ENCODE measurements around the gene HHAT. TPM values are rescaled to one million over a fixed set of nuclear protein-coding genes. Genes with fewer than 3 reads are reported as not detected.

Gene HHAT
- total and polyA plus RNA-seq, 3 donors from 2014 or later = 8.5 to 24.3 (median 23.8) TPM

GRCh38 chr1:210291081-210291764, 37.5 kb upstream of the HHAT start:
- intact Hi-C loops (cut with DNase I; ENCODE audit: low total_unique reads) = no loop called here
- no peaks in the 10 kb centered on the region for H3K9me3 ChIP-seq
- DNase-seq = no peak
- 35 to 37% methylated on average over 8 of the region's 8 CpGs for WGBS, 2 donors
- H3K27ac ChIP-seq = no peak overlapping the region
- H3K27me3 ChIP-seq = no peaks in the 10 kb centered on the region
- H3K4me3 ChIP-seq = no peak overlapping the region
- peaks cover 32% of the 10 kb centered on the region for H3K4me1 ChIP-seq
- H3K36me3 ChIP-seq (ENCODE audit: low read depth, missing control alignments) = no peaks in the 10 kb centered on the region
- TF ChIP-seq, protein P1, sequence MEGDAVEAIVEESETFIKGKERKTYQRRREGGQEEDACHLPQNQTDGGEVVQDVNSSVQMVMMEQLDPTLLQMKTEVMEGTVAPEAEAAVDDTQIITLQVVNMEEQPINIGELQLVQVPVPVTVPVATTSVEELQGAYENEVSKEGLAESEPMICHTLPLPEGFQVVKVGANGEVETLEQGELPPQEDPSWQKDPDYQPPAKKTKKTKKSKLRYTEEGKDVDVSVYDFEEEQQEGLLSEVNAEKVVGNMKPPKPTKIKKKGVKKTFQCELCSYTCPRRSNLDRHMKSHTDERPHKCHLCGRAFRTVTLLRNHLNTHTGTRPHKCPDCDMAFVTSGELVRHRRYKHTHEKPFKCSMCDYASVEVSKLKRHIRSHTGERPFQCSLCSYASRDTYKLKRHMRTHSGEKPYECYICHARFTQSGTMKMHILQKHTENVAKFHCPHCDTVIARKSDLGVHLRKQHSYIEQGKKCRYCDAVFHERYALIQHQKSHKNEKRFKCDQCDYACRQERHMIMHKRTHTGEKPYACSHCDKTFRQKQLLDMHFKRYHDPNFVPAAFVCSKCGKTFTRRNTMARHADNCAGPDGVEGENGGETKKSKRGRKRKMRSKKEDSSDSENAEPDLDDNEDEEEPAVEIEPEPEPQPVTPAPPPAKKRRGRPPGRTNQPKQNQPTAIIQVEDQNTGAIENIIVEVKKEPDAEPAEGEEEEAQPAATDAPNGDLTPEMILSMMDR (IDR thresholded peaks at IDR 0.05) = no peak
- no peak for TF ChIP-seq POLR2A (IDR thresholded peaks at IDR 0.05)

- intact Hi-C loops (cut with DNase I; ENCODE audit: low total_unique reads) = no loop called here
- peak; percentile 34 for DNase-seq
- Histone ChIP-seq H3K9me3 (no peaks in the 10 kb centered on the region), H3K36me3 (ENCODE audit: low read depth, missing control alignments) (no peaks in the 10 kb centered on the region), H3K4me3 (peak overlapping the region; percentile 56 to 57), H3K27me3 (no peaks in the 10 kb centered on the region), H3K27ac (peak overlapping the region; percentile 71 to 83), H3K4me1 (peaks cover 32% of the 10 kb centered on the region)
- 20 to 23% methylated on average over 7 to 9 of the region's 9 CpGs for WGBS, 2 donors
- no peak for TF ChIP-seq POLR2A (IDR thresholded peaks at IDR 0.05)
- TF ChIP-seq, protein P1 (IDR thresholded peaks at IDR 0.05) = no peak
Observed at GRCh38 chr1:210291786-210292230, 36.9 kb upstream of the HHAT start.

DNA sequence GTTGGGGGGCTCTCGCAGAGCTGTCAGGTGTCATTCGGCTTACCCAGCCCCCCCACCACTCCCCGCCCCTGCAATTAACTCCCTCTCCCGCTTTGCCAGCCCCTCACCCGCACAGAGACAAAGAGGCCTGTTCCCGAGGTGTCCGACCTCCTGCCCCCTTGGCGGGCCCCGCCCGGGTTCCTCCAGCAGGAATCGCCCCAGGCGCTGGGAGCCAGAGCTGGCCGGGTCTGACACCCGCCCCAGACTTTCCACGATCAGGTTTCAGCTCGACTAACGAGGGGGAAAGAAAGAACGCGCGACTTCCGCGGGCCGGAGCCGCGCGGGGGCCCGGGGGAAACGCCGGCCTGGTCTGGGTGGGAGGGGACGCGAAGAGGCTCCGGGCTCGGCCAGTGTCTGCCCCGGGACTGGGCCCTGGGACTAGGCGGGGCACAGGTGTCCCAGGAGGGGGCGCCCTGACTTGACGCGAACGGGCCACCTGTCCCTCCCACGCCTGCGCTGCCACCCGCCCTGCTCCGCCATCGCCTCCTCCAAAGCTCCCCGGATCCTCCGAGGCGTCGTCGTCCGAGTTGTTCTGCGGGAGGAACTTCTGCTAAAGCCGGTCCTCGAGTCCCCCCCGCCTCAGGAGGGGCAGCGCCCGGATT, 36.4 kb upstream of the HHAT start:
- intact Hi-C loops (cut with DNase I; ENCODE audit: low total_unique reads) = no loop called here
- H3K27me3 ChIP-seq = no peaks in the 10 kb centered on the region
- H3K27ac ChIP-seq = peak overlapping the region; percentile 71 to 83
- TF ChIP-seq POLR2A (IDR thresholded peaks at IDR 0.05) = no peak
- TF ChIP-seq, protein P1 (IDR thresholded peaks at IDR 0.05) = peak in 1 of 3 experiments; percentile 23
- no peaks in the 10 kb centered on the region for H3K9me3 ChIP-seq
- DNase-seq = peak; percentile 73
- H3K4me3 ChIP-seq = peak overlapping the region; percentile 56 to 57
- 1% methylated on average over 23 to 56 of the region's 56 CpGs for WGBS, 2 donors
- H3K4me1 ChIP-seq = peaks cover 32% of the 10 kb centered on the region
- no peaks in the 10 kb centered on the region for H3K36me3 ChIP-seq (ENCODE audit: low read depth, missing control alignments)

GRCh38 chr1:210293171-210293607, 35.5 kb upstream of the HHAT start:
- Histone ChIP-seq H3K4me1 (peaks cover 32% of the 10 kb centered on the region), H3K4me3 (peak overlapping the region; percentile 56 to 57)

More at GRCh38 chr1:210293171-210293607, 35.5 kb upstream of the HHAT start:
- Histone ChIP-seq H3K9me3 (no peaks in the 10 kb centered on the region), H3K27me3 (no peaks in the 10 kb centered on the region), H3K27ac (peak overlapping the region; percentile 71 to 83), H3K36me3 (ENCODE audit: low read depth, missing control alignments) (no peaks in the 10 kb centered on the region)
- TF ChIP-seq, protein P1 (IDR thresholded peaks at IDR 0.05) = no peak
- no peak for TF ChIP-seq POLR2A (IDR thresholded peaks at IDR 0.05)
- peak; percentile 59 for DNase-seq
- intact Hi-C loops (cut with DNase I; ENCODE audit: low total_unique reads) = no loop called here
- 11 to 17% methylated on average over 7 of the region's 7 CpGs for WGBS, 2 donors

Data from testis (tissue), 3 donors.